Measurements from ENCODE around the gene KNL1.
"Not testable (repeated sequence)": the region's sequence is repeated elsewhere in the genome, so short reads cannot be mapped to it uniquely, and the experiment has no call there.

KNL1 gene

GRCh38 chr15:40564591-40565332 lies 29.3 kb upstream of the KNL1 start, which contains the start of gene CCDC32:
Gene CCDC32 (minus strand): TSS chr15:40565042. CDS start chr15:40563015, 2,027 bp downstream.
- Histone ChIP-seq H3K4me1 (ENCODE audit: control insufficient read depth, insufficient read depth, low read length) (peaks cover 17% of the 10 kb centered on the region), H3K4me3 (ENCODE audit: low read length) (peak within 1 kb of the TSS; percentile 80), H3K36me3 (ENCODE audit: control insufficient read depth, insufficient read depth, low read length) (no peaks in the 10 kb centered on the region), H3K9me3 (ENCODE audit: control insufficient read depth, low read length) (no peaks in the 10 kb centered on the region), H3K27me3 (ENCODE audit: control insufficient read depth, insufficient read depth, low read length) (no peaks in the 10 kb centered on the region), H3K9ac (ENCODE audit: low read length) (peak within 1 kb of the TSS; percentile 92)

GRCh38 chr15:40565333-40566238 lies 28.5 kb upstream of the KNL1 start:
- peaks cover 23% of the 10 kb centered on the region for H3K4me1 ChIP-seq (ENCODE audit: control insufficient read depth, insufficient read depth, low read length)
- H3K27me3 ChIP-seq (ENCODE audit: control insufficient read depth, insufficient read depth, low read length): no peaks in the 10 kb centered on the region
- H3K9ac ChIP-seq (ENCODE audit: low read length): peak overlapping the region; percentile 51
- no peaks in the 10 kb centered on the region for H3K9me3 ChIP-seq (ENCODE audit: control insufficient read depth, low read length)
- H3K36me3 ChIP-seq (ENCODE audit: control insufficient read depth, insufficient read depth, low read length): no peaks in the 10 kb centered on the region
- peak overlapping the region; percentile 80 for H3K4me3 ChIP-seq (ENCODE audit: low read length)

DNA sequence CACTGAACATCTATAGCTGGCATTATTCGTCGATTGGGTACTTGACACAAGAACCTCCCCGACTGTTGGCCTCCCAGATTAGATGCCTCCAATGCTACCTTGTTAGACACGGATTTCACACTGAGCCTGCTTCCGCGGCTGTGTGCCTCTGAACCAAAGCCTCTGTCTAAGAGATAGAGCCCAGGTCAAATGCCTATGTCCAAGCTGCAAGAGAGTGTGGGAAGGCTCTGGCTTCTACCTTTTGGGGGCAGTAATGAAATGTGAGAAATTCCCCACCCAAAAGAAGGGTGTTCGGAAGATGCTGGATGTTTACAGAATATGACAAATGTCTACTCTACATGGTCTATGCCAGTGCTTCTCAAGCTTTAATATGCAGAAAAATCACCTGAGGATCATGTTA lies 26.9 kb upstream of the KNL1 start:
- H3K36me3 ChIP-seq (ENCODE audit: control insufficient read depth, insufficient read depth, low read length): no peaks in the 10 kb centered on the region
- H3K9me3 ChIP-seq (ENCODE audit: control insufficient read depth, low read length): no peaks in the 10 kb centered on the region
- no peak overlapping the region for H3K4me3 ChIP-seq (ENCODE audit: low read length)
- no peaks in the 10 kb centered on the region for H3K27me3 ChIP-seq (ENCODE audit: control insufficient read depth, insufficient read depth, low read length)
- H3K9ac ChIP-seq (ENCODE audit: low read length): no peak overlapping the region
- H3K4me1 ChIP-seq (ENCODE audit: control insufficient read depth, insufficient read depth, low read length): peaks cover 23% of the 10 kb centered on the region

- Histone ChIP-seq H3K36me3 (ENCODE audit: control insufficient read depth, insufficient read depth, low read length) (no peaks in the 10 kb centered on the region), H3K9me3 (ENCODE audit: control insufficient read depth, low read length) (no peaks in the 10 kb centered on the region), H3K9ac (ENCODE audit: low read length) (peak within 1 kb of the TSS; percentile 76), H3K4me1 (ENCODE audit: control insufficient read depth, insufficient read depth, low read length) (peaks cover 15% of the 10 kb centered on the region), H3K27me3 (ENCODE audit: control insufficient read depth, insufficient read depth, low read length) (no peaks in the 10 kb centered on the region), H3K4me3 (ENCODE audit: low read length) (peak within 1 kb of the TSS; percentile 93)
Observed at GRCh38 chr15:40569129-40569953, 24.7 kb upstream of the KNL1 start, which contains the start of gene RPUSD2. Gene RPUSD2 (plus strand): TSS chr15:40569299. CDS start chr15:40569338, 39 bp downstream.

DNA sequence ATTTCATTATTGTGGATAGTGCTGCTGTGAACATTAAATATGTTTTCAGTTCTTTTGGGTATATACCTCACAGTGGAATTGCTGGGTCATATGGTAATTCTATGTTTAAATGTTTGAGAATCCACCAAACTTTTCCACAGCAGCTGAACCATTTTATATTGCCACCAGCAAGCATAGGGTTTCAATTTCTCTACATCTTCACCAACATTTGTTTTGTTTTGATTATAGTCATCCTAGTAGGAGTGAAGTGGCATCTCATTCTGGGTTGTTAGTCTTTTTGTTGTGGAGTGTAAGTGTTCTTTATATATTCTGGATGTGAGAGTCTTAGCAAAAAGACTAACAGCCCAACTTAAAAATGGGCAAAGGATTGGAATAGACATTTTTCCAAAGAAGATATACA lies 18.9 kb upstream of the KNL1 start:
- H3K27me3 ChIP-seq (ENCODE audit: control insufficient read depth, insufficient read depth, low read length): no peaks in the 10 kb centered on the region
- H3K4me1 ChIP-seq (ENCODE audit: control insufficient read depth, insufficient read depth, low read length): peaks cover 2% of the 10 kb centered on the region
- H3K9ac ChIP-seq (ENCODE audit: low read length): no peak overlapping the region
- no peak overlapping the region for H3K4me3 ChIP-seq (ENCODE audit: low read length)
- no peaks in the 10 kb centered on the region for H3K36me3 ChIP-seq (ENCODE audit: control insufficient read depth, insufficient read depth, low read length)
- H3K9me3 ChIP-seq (ENCODE audit: control insufficient read depth, low read length): no peaks in the 10 kb centered on the region

DNA sequence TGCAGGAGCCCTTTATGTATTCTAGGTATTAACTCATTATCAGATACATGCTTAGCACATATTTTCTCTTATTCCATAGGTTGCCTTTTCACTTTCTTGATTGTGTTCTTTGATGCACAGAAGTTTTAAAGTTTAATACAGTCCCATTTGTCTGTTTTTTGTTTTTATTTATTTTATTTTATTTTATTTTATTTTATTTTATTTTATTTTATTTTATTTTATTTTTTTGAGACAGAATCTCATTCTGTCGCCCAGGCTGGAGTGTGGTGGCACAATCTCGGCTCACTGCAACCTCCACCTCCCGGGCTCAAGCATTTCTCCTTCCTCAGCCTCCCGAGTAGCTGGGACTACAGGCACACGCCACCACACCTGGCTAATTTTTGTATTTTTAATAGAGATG lies 17.1 kb upstream of the KNL1 start:
- not testable (repeated sequence) for H3K9ac ChIP-seq (ENCODE audit: low read length); H3K27me3 ChIP-seq (ENCODE audit: control insufficient read depth, insufficient read depth, low read length); H3K4me3 ChIP-seq (ENCODE audit: low read length); H3K36me3 ChIP-seq (ENCODE audit: control insufficient read depth, insufficient read depth, low read length); H3K9me3 ChIP-seq (ENCODE audit: control insufficient read depth, low read length); H3K4me1 ChIP-seq (ENCODE audit: control insufficient read depth, insufficient read depth, low read length)

DNA sequence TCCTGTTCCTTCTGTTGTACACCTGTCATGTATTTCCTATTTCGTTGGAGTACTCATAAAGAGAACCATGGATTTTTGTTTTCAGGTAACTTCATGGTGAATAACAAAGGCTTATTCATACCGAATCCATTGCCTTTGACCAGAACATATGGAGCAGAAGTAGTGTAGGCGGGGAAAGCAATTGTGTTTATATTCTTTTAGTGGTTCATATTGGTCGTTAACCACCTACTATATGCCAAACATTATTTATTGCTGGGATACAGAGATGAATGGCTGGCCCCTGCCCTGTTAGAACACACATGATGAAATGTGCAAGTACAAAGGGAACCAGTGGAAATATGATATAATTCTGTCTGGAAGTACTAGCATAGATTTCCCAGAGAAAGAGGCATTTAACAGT lies 15.2 kb upstream of the KNL1 start:
- Histone ChIP-seq H3K27me3 (ENCODE audit: control insufficient read depth, insufficient read depth, low read length) (no peaks in the 10 kb centered on the region), H3K4me1 (ENCODE audit: control insufficient read depth, insufficient read depth, low read length) (no peaks in the 10 kb centered on the region), H3K4me3 (ENCODE audit: low read length) (no peak overlapping the region), H3K9me3 (ENCODE audit: control insufficient read depth, low read length) (no peaks in the 10 kb centered on the region), H3K36me3 (ENCODE audit: control insufficient read depth, insufficient read depth, low read length) (no peaks in the 10 kb centered on the region), H3K9ac (ENCODE audit: low read length) (no peak overlapping the region)

DNA sequence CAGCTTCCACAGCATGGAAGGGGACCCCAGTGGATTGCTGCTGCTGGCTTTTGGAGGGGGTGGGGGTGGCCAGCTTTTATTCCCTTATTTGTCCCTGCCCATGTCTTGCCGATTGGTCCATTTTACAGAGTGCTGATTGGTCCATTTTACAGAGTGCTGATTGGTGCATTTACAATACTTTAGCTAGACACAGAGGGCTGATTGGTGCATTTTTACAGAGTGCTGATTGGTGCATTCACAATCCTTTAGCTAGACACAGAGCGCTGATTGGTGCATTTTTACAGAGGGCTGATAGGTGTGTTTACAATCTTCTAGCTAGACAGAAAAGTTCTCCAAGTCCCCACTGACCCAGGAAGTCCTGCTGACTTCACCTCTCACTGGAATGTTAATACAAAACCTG lies 12.3 kb upstream of the KNL1 start:
- H3K36me3 ChIP-seq (ENCODE audit: control insufficient read depth, insufficient read depth, low read length); H3K4me3 ChIP-seq (ENCODE audit: low read length); H3K9ac ChIP-seq (ENCODE audit: low read length); H3K27me3 ChIP-seq (ENCODE audit: control insufficient read depth, insufficient read depth, low read length); H3K4me1 ChIP-seq (ENCODE audit: control insufficient read depth, insufficient read depth, low read length); H3K9me3 ChIP-seq (ENCODE audit: control insufficient read depth, low read length): not testable (repeated sequence)

- Histone ChIP-seq H3K4me1 (ENCODE audit: control insufficient read depth, insufficient read depth, low read length) (no peaks in the 10 kb centered on the region), H3K36me3 (ENCODE audit: control insufficient read depth, insufficient read depth, low read length) (no peaks in the 10 kb centered on the region), H3K9me3 (ENCODE audit: control insufficient read depth, low read length) (no peaks in the 10 kb centered on the region), H3K27me3 (ENCODE audit: control insufficient read depth, insufficient read depth, low read length) (no peaks in the 10 kb centered on the region), H3K4me3 (ENCODE audit: low read length) (no peak overlapping the region), H3K9ac (ENCODE audit: low read length) (no peak overlapping the region)
Observed at GRCh38 chr15:40582726-40583246, 11.3 kb upstream of the KNL1 start.

DNA sequence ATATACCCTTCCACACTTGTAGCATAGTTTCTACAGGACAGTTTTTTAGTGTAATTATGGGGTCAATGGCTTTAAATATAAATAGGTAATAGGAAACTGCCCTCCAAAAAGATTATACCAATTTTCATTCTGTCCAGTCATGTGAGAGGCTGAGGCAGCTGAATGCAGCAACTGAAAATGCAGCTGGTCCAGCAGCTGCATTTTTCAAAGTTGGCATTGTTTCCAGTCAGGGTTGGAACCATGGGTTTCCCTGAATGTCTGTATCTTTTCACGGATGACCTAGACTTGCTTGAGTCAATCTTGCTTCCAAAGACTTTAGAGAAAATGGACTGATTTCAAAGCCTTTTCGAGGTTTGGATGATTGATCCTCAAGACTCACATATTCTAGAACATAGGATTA lies 9.9 kb upstream of the KNL1 start:
- no peaks in the 10 kb centered on the region for H3K9me3 ChIP-seq (ENCODE audit: control insufficient read depth, low read length)
- H3K9ac ChIP-seq (ENCODE audit: low read length): no peak overlapping the region
- no peaks in the 10 kb centered on the region for H3K27me3 ChIP-seq (ENCODE audit: control insufficient read depth, insufficient read depth, low read length)
- no peak overlapping the region for H3K4me3 ChIP-seq (ENCODE audit: low read length)
- H3K36me3 ChIP-seq (ENCODE audit: control insufficient read depth, insufficient read depth, low read length): no peaks in the 10 kb centered on the region
- no peaks in the 10 kb centered on the region for H3K4me1 ChIP-seq (ENCODE audit: control insufficient read depth, insufficient read depth, low read length)

- Histone ChIP-seq H3K4me3 (ENCODE audit: low read length) (peak overlapping the region; percentile 26), H3K9me3 (ENCODE audit: control insufficient read depth, low read length) (no peaks in the 10 kb centered on the region), H3K27me3 (ENCODE audit: control insufficient read depth, insufficient read depth, low read length) (no peaks in the 10 kb centered on the region), H3K4me1 (ENCODE audit: control insufficient read depth, insufficient read depth, low read length) (peaks cover 8% of the 10 kb centered on the region), H3K9ac (ENCODE audit: low read length) (peak overlapping the region; percentile 38), H3K36me3 (ENCODE audit: control insufficient read depth, insufficient read depth, low read length) (no peaks in the 10 kb centered on the region)
Observed at GRCh38 chr15:40590667-40591050, 3.4 kb upstream of the KNL1 start.

All from mucosa of stomach (tissue), 1 donor.